Tibial nerve (tissue), 4 donors: ENCODE measurements around the gene TNKS2.

Experiments
- EP300 ChIP-seq, 2 donors: sonication (generic); formaldehyde crosslinking; IDR thresholded peaks; one replicate each; pipeline ENCODE4 v1.6.1; 2017; ENCODE audit warnings: antibody characterized with exemption in 2 of 2, mild to moderate bottlenecking in 1 of 2
- POLR2A ChIP-seq, 2 donors: fragments of 450-650 bp; IDR thresholded peaks; one replicate each; pipeline ENCODE4 v1.6.1; 2017; ENCODE audit warnings: antibody characterized with exemption in 2 of 2, mild to moderate bottlenecking in 2 of 2, moderate library complexity in 2 of 2
- TF ChIP-seq, protein P1 (sequence below), 5 experiments: fragments of 200-600 bp in 3 of 5; fragments of 450-650 bp in 2 of 5; sonication (generic) in 3 of 5; IDR thresholded peaks; one replicate each; pipeline ENCODE4 v1.5.1; 2016 to 2019; ENCODE audit warnings: antibody characterized with exemption in 5 of 5, mild to moderate bottlenecking in 3 of 5, moderate library complexity in 2 of 5

DNA sequence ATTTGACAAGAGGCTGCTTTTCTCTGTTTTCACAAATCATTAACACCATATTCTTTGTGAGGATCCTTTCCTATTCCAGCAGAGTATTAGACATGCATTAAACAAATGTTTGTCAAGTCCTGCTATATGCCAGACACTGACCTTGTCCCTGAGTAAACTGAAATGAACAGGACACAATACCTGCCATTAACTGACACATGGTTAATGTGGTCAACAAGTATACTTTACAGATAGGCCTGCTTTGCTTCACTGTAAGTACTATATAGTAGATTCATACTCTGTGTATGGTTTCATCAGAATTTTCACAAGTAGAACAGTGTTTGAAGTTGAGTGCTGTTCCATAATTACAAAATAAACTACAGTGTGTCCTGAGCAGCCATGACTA, 5.9 kb downstream of the TNKS2 start:
- TF ChIP-seq, protein P1, sequence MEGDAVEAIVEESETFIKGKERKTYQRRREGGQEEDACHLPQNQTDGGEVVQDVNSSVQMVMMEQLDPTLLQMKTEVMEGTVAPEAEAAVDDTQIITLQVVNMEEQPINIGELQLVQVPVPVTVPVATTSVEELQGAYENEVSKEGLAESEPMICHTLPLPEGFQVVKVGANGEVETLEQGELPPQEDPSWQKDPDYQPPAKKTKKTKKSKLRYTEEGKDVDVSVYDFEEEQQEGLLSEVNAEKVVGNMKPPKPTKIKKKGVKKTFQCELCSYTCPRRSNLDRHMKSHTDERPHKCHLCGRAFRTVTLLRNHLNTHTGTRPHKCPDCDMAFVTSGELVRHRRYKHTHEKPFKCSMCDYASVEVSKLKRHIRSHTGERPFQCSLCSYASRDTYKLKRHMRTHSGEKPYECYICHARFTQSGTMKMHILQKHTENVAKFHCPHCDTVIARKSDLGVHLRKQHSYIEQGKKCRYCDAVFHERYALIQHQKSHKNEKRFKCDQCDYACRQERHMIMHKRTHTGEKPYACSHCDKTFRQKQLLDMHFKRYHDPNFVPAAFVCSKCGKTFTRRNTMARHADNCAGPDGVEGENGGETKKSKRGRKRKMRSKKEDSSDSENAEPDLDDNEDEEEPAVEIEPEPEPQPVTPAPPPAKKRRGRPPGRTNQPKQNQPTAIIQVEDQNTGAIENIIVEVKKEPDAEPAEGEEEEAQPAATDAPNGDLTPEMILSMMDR (IDR thresholded peaks at IDR 0.05): no peak
- TF ChIP-seq EP300 (IDR thresholded peaks at IDR 0.05) (no peak), POLR2A (IDR thresholded peaks at IDR 0.05) (no peak)
